Activated CD4-positive, alpha-beta T cell treated with anti-CD3 and anti-CD28 coated beads, Interleukin-2, amount 50 U/mL, for 4 hours (primary cell): ENCODE results near the gene NUMBL.
A peak's percentile ranks its signal among the peaks of the same experiment; 100 is the strongest.

Experiments
- DNase-seq, 2 experiments: peaks; one replicate each; pipeline ENCODE4 v3.0.0-alpha.2; 2020

Gene NUMBL

DNA sequence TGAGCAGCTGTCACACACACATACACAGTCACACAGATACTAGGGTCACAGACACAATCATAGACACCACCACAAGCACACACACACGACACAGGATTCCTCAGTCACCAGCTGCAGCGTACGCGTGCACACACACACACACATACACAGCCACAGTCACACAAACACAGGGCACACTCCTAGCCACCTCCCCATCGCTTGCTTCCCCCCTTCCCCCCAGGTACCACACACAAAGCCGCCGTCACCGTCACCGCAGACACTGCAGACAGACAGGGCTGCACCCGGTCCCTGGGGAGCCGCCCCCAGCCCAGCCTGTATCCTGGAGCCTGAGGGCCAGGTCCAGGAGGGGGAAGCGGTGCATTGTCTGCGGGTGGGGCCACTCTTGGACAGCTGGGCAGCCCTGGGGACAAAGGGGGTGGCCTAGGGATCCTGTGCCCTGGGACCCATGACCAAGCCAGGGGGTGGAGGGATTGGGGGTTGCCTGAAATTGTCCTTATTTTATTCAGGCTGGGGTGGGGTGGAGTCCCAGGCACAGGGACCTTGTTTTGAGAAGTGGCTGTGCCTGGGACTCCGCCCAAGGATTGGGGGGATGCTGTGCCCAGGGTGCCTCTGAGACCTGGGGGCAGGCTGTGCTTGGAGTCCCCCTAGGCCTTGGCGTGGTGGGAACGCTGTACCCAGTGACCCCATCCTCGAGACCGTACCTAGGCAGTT lies 957 bp downstream of the NUMBL start:
- no peak for DNase-seq

DNA sequence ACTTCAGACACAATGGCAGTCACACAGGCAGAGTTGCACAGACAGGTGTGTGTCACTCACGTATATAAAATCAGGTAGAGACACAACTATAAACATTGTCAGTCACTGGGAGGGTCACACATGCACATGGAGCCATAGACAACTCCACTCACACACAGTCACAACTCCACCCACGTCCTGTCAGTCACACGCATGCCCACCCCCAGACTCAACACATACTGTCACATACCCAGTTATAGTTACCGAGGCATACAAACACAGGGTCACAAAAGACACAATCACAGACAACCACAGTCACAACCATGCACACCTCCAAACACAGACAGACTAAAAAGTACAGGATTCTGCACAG lies 1.5 kb downstream of the NUMBL start:
- DNase-seq, result no peak

DNA sequence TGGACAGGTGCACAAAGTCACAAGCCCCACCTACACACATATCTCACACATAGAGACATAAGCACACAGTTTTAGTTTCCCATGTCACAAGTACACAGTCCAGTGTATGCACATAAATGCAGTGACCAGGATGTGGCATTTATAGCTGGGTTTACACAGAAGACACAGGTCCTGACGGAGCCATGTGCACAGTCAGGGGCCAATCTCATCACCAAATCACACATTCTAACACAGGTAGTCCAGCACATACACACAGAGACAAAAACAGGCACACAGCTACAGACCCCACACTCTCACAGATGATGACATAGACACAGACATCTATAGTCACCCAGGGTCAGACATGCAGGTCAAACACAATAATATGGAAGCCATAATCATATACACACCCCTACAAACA lies 2.1 kb downstream of the NUMBL start:
- DNase-seq, result no peak

DNA sequence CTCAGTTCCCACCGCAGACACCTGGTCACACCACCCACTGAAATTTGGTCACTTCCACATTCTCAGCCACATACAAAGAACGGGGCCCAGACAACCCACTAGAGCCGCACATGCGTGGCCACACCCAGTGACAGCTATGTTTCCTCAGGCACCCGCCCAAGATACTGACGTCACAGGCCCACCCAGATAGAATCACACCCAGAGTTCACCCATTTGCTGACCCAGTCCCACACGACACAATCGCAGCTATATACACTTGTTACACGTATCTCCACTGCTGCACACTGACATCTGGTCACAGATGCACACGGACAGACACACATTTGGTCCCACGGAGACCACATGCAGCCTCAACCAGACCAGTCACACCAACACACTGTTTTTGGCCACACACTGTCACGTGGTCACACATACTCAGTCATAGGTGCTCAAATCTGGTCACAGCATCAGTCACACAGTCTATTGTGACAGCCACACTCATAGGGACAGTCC lies 2.9 kb downstream of the NUMBL start:
- DNase-seq, result no peak

DNA sequence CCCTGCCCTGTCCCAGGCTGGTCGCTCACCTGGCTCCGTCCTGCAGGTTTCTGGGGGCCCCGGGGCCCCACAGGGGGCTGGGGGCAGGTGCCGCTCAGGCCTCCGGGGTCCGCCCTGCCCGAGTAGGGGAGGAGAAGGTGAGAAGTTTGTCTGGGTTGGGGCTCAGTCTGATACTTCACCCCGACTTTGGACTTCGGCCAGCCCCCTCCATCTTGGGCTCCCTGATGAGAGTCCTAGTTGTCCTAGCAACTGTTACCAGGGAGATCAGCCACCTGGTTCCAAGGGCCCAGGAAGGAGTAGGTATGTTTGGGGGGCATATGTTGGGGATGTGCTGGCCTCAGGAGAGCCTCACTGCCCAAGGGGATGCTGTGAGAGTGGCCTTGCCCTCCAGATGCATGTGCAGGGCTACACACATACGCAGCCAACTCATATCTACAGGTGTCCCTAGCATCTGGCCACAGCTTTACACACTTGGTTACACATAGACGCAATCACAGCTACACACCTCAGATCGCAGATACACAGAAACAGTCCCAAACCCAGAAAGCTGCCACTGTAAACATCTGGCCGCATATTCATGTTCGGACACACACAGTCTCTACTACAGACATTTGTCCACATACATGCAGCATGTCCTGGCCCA lies 3.4 kb downstream of the NUMBL start:
- DNase-seq, result no peak

DNA sequence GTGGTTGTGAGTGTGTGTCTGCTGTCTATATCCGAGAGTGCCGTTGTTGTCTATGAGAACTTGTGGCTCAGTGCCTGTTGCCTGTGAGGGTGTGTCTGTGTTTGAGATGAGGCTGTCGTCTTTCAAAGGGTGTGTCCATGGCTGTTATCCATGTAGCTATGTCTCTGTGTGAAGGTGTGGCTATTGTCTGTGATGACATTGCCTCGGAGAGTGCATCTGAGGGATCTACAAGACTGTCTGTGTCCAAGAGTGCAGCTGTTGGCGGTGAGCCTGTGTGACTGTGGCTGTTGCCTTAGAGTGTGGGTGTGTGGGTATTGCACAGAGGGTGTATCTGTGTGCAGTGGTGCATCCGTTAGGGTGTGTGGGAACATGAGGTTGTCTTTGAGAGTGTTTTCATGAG lies 4.9 kb downstream of the NUMBL start:
- DNase-seq, result no peak

DNA sequence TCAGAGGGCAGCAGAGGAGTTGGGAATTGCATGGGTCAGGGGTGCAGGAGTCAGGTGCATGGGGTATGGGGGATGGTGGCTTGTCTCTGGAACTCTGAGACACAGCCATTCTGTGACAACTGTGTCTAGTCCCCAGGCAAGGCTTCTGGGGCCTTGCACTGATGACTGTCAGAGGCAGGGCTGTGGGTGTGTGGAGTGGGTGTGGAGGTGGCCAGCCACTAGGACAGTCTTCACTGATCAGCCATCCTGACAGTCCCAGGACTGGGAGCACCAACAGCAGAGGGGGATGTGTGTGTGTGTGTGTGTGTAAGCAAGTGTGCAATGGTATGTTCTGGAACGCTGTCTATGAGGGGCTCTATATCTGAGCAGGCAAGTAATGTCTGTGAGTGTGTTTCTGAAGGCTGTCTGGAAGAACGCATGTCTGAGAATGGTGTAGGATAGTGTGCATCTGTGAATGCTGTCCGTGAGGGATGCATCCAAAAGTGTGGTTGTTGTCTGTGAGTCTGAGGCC lies 5.4 kb downstream of the NUMBL start:
- DNase-seq, result no peak

DNA sequence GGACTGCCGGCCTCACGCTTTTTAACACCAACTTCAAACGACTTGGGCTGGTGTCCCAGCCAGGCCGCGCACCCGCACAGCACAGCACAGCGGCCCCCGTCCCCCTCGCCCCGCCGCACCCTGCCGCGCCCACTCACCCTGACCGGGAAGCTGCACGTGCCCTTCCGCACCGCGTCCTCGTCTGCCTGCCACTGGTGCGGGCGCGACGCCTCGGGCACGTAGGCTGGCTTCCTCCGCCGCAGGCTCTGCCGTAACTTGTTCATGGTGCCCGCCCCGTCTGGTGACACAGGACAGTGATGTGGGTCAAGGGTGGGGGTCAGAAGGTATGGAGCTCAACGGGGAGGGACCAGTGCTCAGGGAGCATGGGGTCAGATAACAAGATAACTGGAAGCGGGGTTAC lies 6.2 kb downstream of the NUMBL start:
- no peak for DNase-seq

DNA sequence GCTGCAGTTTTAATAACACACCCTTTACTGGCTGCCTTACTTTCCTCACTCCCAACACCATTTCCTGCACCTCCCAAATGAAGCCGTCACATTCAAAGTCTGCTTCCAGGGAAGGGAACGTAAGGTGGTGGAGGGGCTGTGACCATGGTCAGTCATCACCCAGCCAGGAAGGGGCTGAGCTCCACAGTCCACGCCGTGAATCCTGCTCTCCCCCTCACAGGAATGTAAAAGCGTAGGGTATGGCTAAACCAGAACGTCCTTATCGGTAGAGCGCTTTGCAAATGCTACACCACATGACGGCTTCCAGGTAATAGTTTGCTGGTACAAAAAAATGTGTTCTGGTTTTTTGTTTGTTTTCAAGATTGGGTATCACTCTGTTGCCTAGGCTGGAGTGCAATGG lies 7.0 kb downstream of the NUMBL start:
- no peak for DNase-seq

DNA sequence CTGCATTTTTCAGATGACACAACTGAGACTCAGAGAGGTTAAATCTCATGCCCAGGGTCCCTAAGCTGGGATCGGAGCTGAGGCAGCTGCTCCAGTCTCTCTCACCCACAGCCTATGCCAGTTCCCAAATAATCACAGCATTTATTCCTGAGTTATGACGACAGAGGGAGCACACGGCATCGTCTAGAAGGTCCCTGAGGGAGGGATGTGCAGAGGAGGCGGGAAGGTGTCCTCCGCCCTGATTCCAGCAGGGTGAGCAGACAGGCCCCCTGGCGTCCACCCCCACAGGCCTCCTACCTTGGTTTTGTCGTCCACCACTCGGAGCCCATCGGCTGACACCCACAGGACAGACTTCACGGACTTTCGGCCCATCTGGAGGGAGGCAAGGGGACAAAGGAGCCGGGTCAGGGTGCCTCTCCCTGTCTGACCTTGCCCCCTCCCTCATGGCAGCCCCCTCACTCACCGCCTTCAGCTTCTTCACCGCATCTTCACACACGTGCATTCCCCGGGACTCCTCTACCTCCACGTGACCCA lies 8.0 kb downstream of the NUMBL start:
- DNase-seq, result no peak

DNA sequence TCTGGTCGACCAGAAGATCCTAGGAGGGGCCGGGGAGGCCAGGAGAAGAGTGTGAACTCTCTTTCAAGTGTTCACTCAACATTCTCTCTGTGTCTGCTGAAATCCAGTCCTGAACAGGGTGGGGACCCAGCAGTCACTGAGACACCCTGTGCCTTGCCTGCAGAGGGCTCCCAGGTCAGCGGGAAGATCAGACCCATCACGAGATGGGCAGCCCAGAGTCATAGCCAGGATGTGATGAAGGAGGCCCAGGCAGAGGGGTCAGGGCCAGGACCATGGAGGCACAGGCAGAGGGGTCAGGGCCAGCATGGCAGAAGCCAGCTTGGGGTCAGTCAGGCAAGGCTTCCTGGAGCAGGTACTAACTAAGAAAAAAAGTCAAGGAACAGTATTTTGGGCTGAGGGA lies 9.4 kb downstream of the NUMBL start:
- no peak for DNase-seq

DNA sequence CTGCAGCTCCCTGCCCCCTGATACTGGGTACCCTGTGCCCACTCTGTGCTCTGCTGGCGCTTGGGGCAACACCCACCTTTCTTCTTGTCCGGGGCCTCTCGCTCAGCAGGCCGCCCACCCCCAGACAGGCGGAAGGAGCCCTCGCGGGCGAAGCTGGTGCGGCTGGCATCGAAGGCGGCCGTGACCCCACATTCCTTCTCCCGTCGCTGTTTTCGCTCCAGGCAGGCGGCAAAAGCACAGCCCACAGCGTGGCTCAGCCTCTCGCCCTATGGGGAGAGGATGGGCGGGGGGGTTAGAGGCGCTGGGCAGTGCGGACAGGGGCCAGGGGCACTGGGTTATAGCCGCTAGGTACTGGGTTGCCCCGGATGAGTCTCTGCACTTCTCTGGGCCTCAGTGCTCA lies 13.3 kb downstream of the NUMBL start:
- no peak for DNase-seq

DNA sequence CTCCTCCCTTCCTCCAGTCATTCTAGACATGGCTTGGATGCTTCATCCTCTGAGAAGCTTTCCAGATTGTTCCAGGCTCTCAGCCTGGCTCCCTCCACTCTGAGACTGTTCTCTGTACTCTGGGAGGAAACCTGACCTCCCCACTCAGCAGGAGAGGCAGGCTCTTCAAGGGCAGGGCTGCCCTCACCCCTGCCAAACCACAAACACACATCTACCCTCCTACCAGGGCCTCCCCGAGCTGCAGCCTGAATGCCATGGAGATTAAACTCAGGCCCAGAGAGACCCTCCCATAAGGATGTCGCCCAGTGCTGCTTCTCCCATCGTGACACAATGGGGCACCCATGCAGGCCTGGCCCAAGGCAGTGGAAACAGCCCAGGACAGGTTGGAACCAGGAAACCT lies 16.2 kb downstream of the NUMBL start:
- DNase-seq, result no peak

DNA sequence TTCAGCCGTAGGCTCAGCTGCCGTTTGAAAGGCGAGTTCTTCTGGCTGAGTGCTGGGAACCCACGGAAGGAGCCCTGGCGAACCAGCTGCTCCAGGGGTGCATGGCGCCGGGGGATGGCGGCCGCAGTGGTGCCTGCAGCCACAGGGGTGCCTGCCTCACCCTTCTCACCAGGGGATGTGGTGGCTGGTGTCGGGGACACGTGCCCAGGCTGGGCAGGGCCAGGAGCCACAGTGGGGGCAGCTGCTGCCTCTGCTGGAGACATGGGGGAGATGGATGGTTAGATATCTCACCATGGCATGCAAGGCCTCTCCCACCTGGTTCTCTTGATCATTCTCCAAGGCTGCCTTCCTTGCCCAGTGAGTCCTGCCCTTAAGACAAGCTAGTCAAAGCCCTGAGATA lies 17.1 kb downstream of the NUMBL start:
- no peak for DNase-seq

DNA sequence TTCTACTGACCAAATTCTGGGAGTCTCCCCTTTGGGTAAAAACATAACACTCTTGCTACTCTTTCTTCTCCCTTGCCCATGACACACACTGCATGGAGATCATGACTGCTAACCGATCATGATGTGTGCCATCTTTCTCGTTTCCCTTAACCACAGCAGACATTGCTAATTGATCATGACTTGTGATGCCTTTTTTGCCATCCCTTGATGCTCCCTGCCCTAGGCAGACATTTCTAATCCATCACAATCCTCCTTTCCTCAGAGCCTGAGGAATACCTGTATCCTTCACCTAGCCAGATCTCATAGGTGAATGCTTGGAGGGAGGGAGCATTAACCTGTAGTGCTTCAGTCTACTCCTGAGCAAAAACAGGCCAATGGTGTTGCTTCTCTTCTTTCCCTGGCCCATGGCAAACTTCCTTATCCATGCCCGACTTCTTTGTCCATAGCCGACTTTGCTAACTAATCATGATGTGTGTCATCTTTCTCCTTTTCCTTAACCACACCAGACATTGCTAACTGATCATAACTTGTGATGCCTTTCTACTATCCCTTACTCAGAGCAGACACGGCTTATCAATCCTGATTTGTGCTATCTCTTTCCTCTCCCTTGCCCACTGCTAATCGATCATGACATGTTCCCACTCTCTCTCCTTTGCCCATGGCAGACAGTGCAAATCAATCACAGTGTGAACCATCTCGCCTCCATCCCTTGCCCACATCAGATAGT lies 17.7 kb downstream of the NUMBL start:
- no peak for DNase-seq

DNA sequence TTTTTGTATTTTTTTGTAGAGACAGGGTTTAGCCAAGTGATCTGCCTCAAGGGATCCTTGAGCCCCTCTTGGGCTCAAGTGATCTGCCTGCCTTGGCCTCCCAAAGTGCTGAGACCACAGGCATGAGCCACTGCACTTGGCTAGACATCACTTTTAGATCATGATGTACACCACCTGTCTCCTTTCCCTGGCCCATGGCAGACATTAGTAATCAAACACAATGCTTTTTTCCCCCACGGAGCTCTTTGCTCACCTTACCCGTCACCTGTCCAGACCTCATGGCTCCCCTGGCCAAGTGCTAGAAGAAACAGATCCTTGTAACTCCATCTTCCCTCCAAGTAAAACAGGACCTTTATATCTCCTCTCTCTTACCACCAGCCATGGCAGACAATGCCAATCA lies 18.4 kb downstream of the NUMBL start:
- no peak for DNase-seq

DNA sequence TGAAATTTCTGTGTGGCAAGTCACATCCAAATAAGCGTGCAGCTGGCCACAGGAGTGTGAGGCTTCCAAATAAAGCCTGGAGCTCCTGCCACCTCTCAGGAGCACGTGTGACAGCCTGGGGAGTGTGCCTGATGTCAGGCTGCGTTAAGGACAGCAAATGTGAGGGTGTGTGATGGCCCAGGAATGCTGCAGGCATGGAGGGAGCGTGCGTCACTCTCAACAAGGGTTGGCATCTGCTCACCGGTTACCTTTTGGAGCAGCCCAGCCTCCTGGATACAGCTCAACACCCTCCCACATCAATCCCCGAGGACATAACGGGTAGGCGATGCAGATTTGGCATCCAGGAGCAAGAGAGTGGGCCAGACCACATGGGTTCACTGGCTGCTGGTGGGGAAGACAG lies 19.0 kb downstream of the NUMBL start:
- DNase-seq, result no peak

DNA sequence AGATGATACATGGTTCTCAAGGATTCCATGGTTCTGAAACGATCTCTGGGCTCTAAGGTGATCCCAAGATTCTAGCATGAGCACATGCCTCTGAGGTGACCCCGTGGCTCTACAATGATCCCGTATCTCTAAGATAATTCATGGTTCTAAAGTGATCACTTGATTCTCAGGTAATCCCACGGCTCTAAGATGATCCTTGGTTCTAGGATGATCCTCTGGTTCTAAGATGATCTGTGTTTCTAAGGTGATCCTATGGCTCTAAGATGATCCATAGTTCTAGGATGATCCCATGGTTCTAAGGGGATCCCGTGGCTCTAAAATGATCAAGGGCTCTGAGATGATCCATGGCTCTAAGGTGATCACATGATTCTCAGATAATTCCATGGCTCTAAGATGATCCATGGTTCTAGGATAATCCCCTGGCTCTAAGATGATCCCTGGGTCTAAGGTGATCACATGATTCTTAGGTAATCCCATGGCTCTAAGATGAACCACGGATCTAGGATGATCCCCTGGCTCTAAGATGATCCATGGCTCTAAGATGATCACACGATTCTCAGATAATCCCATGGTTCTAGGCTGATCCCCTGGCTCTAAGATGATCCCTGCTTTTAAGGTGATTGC lies 21.3 kb downstream of the NUMBL start:
- no peak for DNase-seq

DNA sequence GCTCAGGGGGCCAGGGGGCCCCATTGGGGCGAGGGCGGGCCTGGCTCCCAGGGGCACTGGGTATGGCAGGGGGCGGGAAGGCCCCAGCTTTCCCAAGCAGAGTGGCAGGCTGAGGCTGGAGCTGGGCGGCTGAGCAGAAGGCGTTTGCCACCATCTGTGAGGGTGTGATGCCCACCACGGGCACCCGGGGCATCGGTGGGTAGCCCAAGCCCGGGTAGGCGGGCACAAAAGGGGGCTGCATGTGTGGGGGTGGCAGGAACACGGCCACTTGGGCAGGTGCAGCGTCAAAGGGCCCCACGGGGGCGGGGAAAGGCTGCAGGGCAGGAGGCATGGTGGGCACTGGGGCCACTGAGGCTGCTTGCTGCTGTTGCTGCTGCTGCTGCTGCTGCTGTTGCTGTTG lies 22.8 kb downstream of the NUMBL start:
- no peak for DNase-seq

DNA sequence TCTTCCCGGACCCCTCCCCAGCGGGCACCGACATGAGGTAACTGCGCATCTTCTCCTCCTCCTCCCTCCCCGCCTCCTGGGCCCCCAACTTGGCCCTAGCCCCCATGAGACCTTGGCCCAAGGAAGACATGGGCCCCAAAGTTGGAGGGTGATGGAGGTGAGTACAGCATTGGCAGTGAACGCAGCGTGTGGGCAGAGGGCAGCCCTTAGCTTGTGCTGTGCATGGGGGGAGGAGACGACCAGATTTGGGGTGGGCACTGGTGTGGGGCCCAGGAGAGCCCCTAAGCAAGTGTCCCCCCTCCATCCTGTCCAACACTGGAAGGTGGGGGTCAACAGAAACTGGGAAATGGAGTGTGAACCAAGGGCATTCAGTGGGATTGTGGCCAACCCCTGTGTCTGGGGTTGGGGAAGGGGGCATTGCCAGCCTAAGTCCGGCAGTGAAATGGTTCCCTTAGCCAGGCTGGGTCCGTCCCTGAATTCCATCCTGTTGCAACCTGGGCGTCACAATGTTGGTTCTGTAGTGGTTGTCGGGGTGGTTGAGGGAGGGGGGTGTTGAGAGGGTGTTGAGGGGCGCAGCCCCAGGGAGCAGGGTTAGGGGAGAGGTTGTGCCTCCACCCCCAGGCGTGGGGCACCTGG lies 23.5 kb downstream of the NUMBL start:
- DNase-seq, result no peak

DNA sequence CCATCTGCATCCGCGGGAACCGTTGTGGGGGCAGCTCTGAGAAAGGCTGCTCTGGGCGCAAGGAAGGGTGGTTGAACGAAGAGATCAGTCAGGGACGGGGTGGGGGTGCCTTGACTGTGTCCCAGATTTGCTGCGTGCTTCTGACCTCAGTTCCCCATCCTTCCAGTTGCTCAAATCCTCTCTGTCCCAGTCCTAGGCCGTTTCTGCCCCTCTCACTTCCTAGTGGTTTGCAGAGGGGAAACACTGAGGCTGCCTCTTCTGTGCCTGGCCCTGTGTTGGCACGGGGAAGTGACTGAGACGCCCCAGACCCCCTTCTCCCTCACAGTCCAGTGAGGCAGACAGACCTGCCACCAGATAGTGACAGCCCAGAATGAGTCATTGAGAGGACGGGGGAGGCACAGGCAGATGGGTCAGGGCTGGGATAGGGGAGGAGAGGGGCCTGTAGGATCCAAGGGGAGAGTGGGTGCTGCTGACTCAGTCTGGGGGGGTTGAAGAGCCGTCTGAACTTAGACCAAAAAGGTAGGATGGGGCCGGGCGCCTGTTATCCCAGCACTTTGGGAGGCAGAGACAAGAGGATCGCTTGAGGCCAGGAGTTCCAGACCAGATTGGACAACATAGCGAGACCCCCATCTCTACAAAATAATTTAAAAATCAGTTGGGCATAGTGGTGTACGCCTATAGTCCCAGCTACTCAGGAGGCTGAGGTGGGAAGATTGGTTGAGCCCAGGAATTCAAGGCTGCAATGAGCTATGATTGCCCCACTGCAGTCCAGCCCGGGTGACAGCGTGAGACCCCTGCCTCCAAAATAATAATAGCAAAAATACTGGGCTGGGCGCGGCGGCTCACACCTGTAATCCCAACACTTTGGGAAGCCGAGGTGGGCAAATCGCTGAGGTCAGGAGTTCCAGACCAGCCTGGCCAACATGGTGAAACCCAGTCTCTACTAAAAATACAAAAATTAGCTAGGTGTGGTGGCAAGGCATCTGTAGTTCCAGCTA lies 26.5 kb downstream of the NUMBL start:
- DNase-seq, result peak in 1 of 2 experiments; percentile 6
